ENCODE results near the gene ALKBH5.

- TF ChIP-seq CTCF (IDR thresholded peaks at IDR 0.05) (no peak), POLR2AphosphoS5 (IDR thresholded peaks at IDR 0.05; ENCODE audit: low read depth, low read length) (no peak), SIN3A (IDR thresholded peaks at IDR 0.05; ENCODE audit: borderline replicate concordance, insufficient read depth, low read depth, low read length) (no peak), REST (IDR thresholded peaks at IDR 0.05; ENCODE audit: insufficient read depth in 1 of 2, low read depth in 2 of 2, low read length in 1 of 2) (no peak), TCF7L2 (IDR thresholded peaks at IDR 0.05; ENCODE audit: low read depth, low read length) (no peak)
Measured at GRCh38 chr17:18201108-18201507, 17.5 kb downstream of the ALKBH5 start.
